ENCODE measurements around the gene CHKA. TPM values are rescaled to one million over a fixed set of nuclear protein-coding genes. Genes with fewer than 3 reads are reported as not detected.

CHKA gene
- total and polyA plus RNA-seq, 2 donors (not counting 3 experiments of a cell fraction or from before 2014, with no cell fraction given), result 21.4 to 25.1 TPM

- Histone ChIP-seq H3K4me3 (replicated peaks in 1 of 3; ENCODE audit: insufficient read depth in 1 of 3, low read depth in 1 of 3, low read length in 3 of 3) (no peak overlapping the region), H3K27ac (ENCODE audit: insufficient read depth, low read depth, low read length) (no peak overlapping the region), H3K9me1 (replicated peaks; ENCODE audit: control insufficient read depth, extremely low read depth, insufficient read depth, low read length) (no peaks in the 10 kb centered on the region), H3K9ac (replicated peaks; ENCODE audit: extremely low read depth, insufficient read depth, low read length) (no peak overlapping the region), H3K4me2 (ENCODE audit: insufficient read depth, low read length) (no peak overlapping the region), H3K36me3 (ENCODE audit: control insufficient read depth in 2 of 2, extremely low read depth in 1 of 2, insufficient read depth in 2 of 2, low read length in 2 of 2) (peaks cover 0 to 9% of the 10 kb centered on the region in 2 experiments), H4K20me1 (replicated peaks; ENCODE audit: control insufficient read depth, extremely low read depth, insufficient read depth, low read length) (no peaks in the 10 kb centered on the region), H3K9me3 (replicated peaks; ENCODE audit: control insufficient read depth, insufficient read depth, low read length) (no peaks in the 10 kb centered on the region), H3K79me2 (ENCODE audit: control insufficient read depth, insufficient read depth, low read length) (no peaks in the 10 kb centered on the region), H2AFZ (ENCODE audit: low read depth, low read length) (no peak overlapping the region), H3K27me3 (ENCODE audit: control insufficient read depth in 2 of 2, insufficient read depth in 2 of 2, low read length in 2 of 2) (no peaks in the 10 kb centered on the region), H3K4me1 (ENCODE audit: control insufficient read depth, extremely low read depth, insufficient read depth, low read length) (no peaks in the 10 kb centered on the region)
- CTCF ChIA-PET, result no interaction called here
- POLR2A ChIA-PET, result no interaction called here
- no TSS peak for BruUV-seq (replicated peaks)
- TF ChIP-seq EZH2 (IDR thresholded peaks at IDR 0.05; ENCODE audit: borderline replicate concordance, low read depth, low read length, severe bottlenecking) (no peak), JUN (IDR thresholded peaks at IDR 0.05; ENCODE audit: borderline replicate concordance, insufficient read depth, insufficient read length, low read depth) (no peak)
- dilution Hi-C loops (cut with MboI; ENCODE audit: extremely low pct_ligation_motif_present, low sequenced_read_pairs), result no loop called here
- no peak for FAIRE-seq
- intact Hi-C loops (cut with micrococcal nuclease), result no loop called here
- no peak for DNase-seq (ENCODE audit: low read depth, low spot score)
Measured at GRCh38 chr11:68083517-68083916, 37.7 kb downstream of the CHKA start.

GRCh38 chr11:68082481-68082880, 38.7 kb downstream of the CHKA start:
- H3K4me1 ChIP-seq (ENCODE audit: control insufficient read depth, extremely low read depth, insufficient read depth, low read length), result no peaks in the 10 kb centered on the region
- CTCF ChIA-PET, result interaction anchor here (1.3 kb wide), 1 partner anchor 90 kb away, joined by 3 read pairs; no protein-coding TSS in a partner anchor
- no peaks in the 10 kb centered on the region for H3K27me3 ChIP-seq (ENCODE audit: control insufficient read depth in 2 of 2, insufficient read depth in 2 of 2, low read length in 2 of 2)
- H3K9me1 ChIP-seq (replicated peaks; ENCODE audit: control insufficient read depth, extremely low read depth, insufficient read depth, low read length), result no peaks in the 10 kb centered on the region
- peaks cover 0 to 9% of the 10 kb centered on the region in 2 experiments for H3K36me3 ChIP-seq (ENCODE audit: control insufficient read depth in 2 of 2, extremely low read depth in 1 of 2, insufficient read depth in 2 of 2, low read length in 2 of 2)
- no peak overlapping the region for H3K9ac ChIP-seq (replicated peaks; ENCODE audit: extremely low read depth, insufficient read depth, low read length)
- intact Hi-C loops (cut with micrococcal nuclease) (no loop called here), dilution Hi-C loops (cut with MboI; ENCODE audit: extremely low pct_ligation_motif_present, low sequenced_read_pairs) (no loop called here)
- no peaks in the 10 kb centered on the region for H3K9me3 ChIP-seq (replicated peaks; ENCODE audit: control insufficient read depth, insufficient read depth, low read length)
- FAIRE-seq, result no peak
- TF ChIP-seq GATA2 (IDR thresholded peaks at IDR 0.05; ENCODE audit: insufficient read depth, insufficient read length, low read depth, low read length) (no peak), POLR2AphosphoS5 (IDR thresholded peaks at IDR 0.05; ENCODE audit: insufficient read depth, low read depth, low read length) (no peak), FOS (IDR thresholded peaks at IDR 0.05; ENCODE audit: borderline replicate concordance, insufficient read depth, low read length) (no peak), JUN (IDR thresholded peaks at IDR 0.05; ENCODE audit: borderline replicate concordance, insufficient read depth, insufficient read length, low read depth) (no peak), EZH2 (IDR thresholded peaks at IDR 0.05; ENCODE audit: borderline replicate concordance, low read depth, low read length, severe bottlenecking) (no peak), POLR2A (IDR thresholded peaks at IDR 0.05; ENCODE audit: low read depth, low read length) (no peak), MYC (IDR thresholded peaks at IDR 0.05; ENCODE audit: low read depth, low read length) (no peak)
- TF ChIP-seq, protein P1, sequence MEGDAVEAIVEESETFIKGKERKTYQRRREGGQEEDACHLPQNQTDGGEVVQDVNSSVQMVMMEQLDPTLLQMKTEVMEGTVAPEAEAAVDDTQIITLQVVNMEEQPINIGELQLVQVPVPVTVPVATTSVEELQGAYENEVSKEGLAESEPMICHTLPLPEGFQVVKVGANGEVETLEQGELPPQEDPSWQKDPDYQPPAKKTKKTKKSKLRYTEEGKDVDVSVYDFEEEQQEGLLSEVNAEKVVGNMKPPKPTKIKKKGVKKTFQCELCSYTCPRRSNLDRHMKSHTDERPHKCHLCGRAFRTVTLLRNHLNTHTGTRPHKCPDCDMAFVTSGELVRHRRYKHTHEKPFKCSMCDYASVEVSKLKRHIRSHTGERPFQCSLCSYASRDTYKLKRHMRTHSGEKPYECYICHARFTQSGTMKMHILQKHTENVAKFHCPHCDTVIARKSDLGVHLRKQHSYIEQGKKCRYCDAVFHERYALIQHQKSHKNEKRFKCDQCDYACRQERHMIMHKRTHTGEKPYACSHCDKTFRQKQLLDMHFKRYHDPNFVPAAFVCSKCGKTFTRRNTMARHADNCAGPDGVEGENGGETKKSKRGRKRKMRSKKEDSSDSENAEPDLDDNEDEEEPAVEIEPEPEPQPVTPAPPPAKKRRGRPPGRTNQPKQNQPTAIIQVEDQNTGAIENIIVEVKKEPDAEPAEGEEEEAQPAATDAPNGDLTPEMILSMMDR (IDR thresholded peaks at IDR 0.05; ENCODE audit: extremely low read depth in 1 of 2, insufficient read depth in 1 of 2, low read depth in 1 of 2, low read length in 2 of 2), result no peak
- TF ChIP-seq, protein P2, sequence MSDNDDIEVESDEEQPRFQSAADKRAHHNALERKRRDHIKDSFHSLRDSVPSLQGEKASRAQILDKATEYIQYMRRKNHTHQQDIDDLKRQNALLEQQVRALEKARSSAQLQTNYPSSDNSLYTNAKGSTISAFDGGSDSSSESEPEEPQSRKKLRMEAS (IDR thresholded peaks at IDR 0.05; ENCODE audit: insufficient read depth, insufficient read length), result no peak
- no peaks in the 10 kb centered on the region for H3K79me2 ChIP-seq (ENCODE audit: control insufficient read depth, insufficient read depth, low read length)
- no peak overlapping the region for H3K27ac ChIP-seq (ENCODE audit: insufficient read depth, low read depth, low read length)
- no peak overlapping the region for H3K4me2 ChIP-seq (ENCODE audit: insufficient read depth, low read length)
- H4K20me1 ChIP-seq (replicated peaks; ENCODE audit: control insufficient read depth, extremely low read depth, insufficient read depth, low read length), result no peaks in the 10 kb centered on the region
- POLR2A ChIA-PET, result no interaction called here
- no peak overlapping the region for H3K4me3 ChIP-seq (replicated peaks in 1 of 3; ENCODE audit: insufficient read depth in 1 of 3, low read depth in 1 of 3, low read length in 3 of 3)
- no TSS peak for BruUV-seq (replicated peaks)
- DNase-seq (ENCODE audit: low read depth, low spot score), result no peak
- no peak overlapping the region for H2AFZ ChIP-seq (ENCODE audit: low read depth, low read length)

Measured in endothelial cell of umbilical vein (primary cell).